Mesendoderm (in vitro differentiated cells): ENCODE measurements around the gene ASTN2.
"Not testable (repeated sequence)": the region's sequence is repeated elsewhere in the genome, so short reads cannot be mapped to it uniquely, and the experiment has no call there.

Experiments used
- DNase-seq: peaks from one replicate; pipeline ENCODE4 v3.0.0; 2013
- H2AK5ac ChIP-seq: 2 replicates; pipeline ENCODE4 v1.6.1; 2013; ENCODE audit warnings: low read length, inconsistent platforms
- H2BK120ac ChIP-seq: 2 replicates; pipeline ENCODE4 v1.6.1; 2013; ENCODE audit warnings: low read depth, mild to moderate bottlenecking, low read length, moderate library complexity, mixed read lengths
- H2BK15ac ChIP-seq: replicated peaks from 2 replicates; pipeline ENCODE4 v1.6.1; 2013; ENCODE audit warnings: low read depth, mild to moderate bottlenecking, moderate library complexity
- H2BK5ac ChIP-seq: 2 replicates; pipeline ENCODE4 v1.6.1; 2013; ENCODE audit warnings: low read length, inconsistent platforms
- H3K18ac ChIP-seq: 2 replicates; pipeline ENCODE4 v1.6.1; 2013; ENCODE audit warnings: mild to moderate bottlenecking, low read length, mixed read lengths
- H3K23ac ChIP-seq: one replicate; pipeline ENCODE4 v1.6.1; 2013; ENCODE audit warnings: low read length
- H3K27ac ChIP-seq: 2 replicates; pipeline ENCODE4 v1.5.1; 2013; ENCODE audit warnings: low read depth, mild to moderate bottlenecking, inconsistent platforms, low read length, moderate library complexity
- H3K27me3 ChIP-seq: 2 replicates; pipeline ENCODE4 v1.6.1; 2013; ENCODE audit warnings: low read length, control low read depth, mild to moderate bottlenecking, inconsistent platforms; ENCODE audit not compliant: insufficient read depth, poor library complexity
- H3K36me3 ChIP-seq: 2 replicates; pipeline ENCODE4 v1.6.1; 2013; ENCODE audit warnings: low read length, inconsistent platforms; ENCODE audit not compliant: control insufficient read depth, insufficient read depth
- H3K4ac ChIP-seq: one replicate; pipeline ENCODE4 v1.6.1; 2013; ENCODE audit warnings: low read depth, mild to moderate bottlenecking, low read length, moderate library complexity
- H3K4me1 ChIP-seq: 2 replicates; pipeline ENCODE4 v1.6.1; 2013; ENCODE audit warnings: low read depth, low read length, inconsistent platforms; ENCODE audit not compliant: control insufficient read depth
- H3K4me2 ChIP-seq: 2 replicates; pipeline ENCODE4 v1.6.1; 2013; ENCODE audit warnings: low read length
- H3K4me3 ChIP-seq: 2 replicates; pipeline ENCODE4 v1.5.1; 2013; ENCODE audit warnings: mild to moderate bottlenecking, low read length
- H3K56ac ChIP-seq: one replicate; pipeline ENCODE4 v1.6.1; 2013; ENCODE audit warnings: low read length
- H3K79me1 ChIP-seq: 2 replicates; pipeline ENCODE4 v1.6.1; 2013; ENCODE audit warnings: low read length, inconsistent platforms
- H3K79me2 ChIP-seq: 2 replicates; pipeline ENCODE4 v1.6.1; 2013; ENCODE audit warnings: mild to moderate bottlenecking, low read length; ENCODE audit not compliant: control insufficient read depth, insufficient read depth
- H3K9ac ChIP-seq: 2 replicates; pipeline ENCODE4 v1.6.1; 2013; ENCODE audit warnings: low read length, inconsistent platforms
- H4K5ac ChIP-seq: one replicate; pipeline ENCODE4 v1.6.1; 2013; ENCODE audit warnings: low read length
- H4K8ac ChIP-seq: one replicate; pipeline ENCODE4 v1.6.1; 2013; ENCODE audit warnings: low read depth, mild to moderate bottlenecking, control low read depth, low read length, moderate library complexity
- WGBS: extraction: QIAGEN DNeasy Blood & Tissue Kit; methylation state at CpG from one replicate; pipeline ENCODE4 v1.1.7; 2013; ENCODE audit warnings: low lambda C conversion rate, missing lambda C conversion rate; ENCODE audit not compliant: insufficient coverage; ENCODE audit errors: extremely low coverage; 5-methylcytosine and 5-hydroxymethylcytosine counted together

ASTN2 gene

GRCh38 chr9:116695438-116695837, 719.4 kb downstream of the ASTN2 start:
- no peak for DNase-seq
- H4K8ac ChIP-seq = no peak overlapping the region
- H3K56ac ChIP-seq = no peak overlapping the region
- no peak overlapping the region for H2BK5ac ChIP-seq
- no peaks in the 10 kb centered on the region for H3K79me2 ChIP-seq
- H3K4ac ChIP-seq = no peak overlapping the region
- no peak overlapping the region for H2BK120ac ChIP-seq
- no peaks in the 10 kb centered on the region for H3K36me3 ChIP-seq
- H3K18ac ChIP-seq = no peak overlapping the region
- peaks cover 5% of the 10 kb centered on the region for H3K79me1 ChIP-seq
- H3K23ac ChIP-seq = no peak overlapping the region
- H4K5ac ChIP-seq = no peak overlapping the region
- H3K27me3 ChIP-seq = no peaks in the 10 kb centered on the region
- WGBS = no CpG with 5 or more reads among the region's 3 CpGs
- H3K4me2 ChIP-seq = no peak overlapping the region
- no peaks in the 10 kb centered on the region for H3K4me1 ChIP-seq
- H3K27ac ChIP-seq = no peak overlapping the region
- H2BK15ac ChIP-seq = no peak overlapping the region
- no peak overlapping the region for H3K9ac ChIP-seq
- no peak overlapping the region for H2AK5ac ChIP-seq
- no peak overlapping the region for H3K4me3 ChIP-seq

- no peaks in the 10 kb centered on the region for H3K36me3 ChIP-seq
- H2BK15ac ChIP-seq = no peak overlapping the region
- H3K4me1 ChIP-seq = no peaks in the 10 kb centered on the region
- peaks cover 5% of the 10 kb centered on the region for H3K79me1 ChIP-seq
- no peak overlapping the region for H4K8ac ChIP-seq
- H2AK5ac ChIP-seq = no peak overlapping the region
- no peaks in the 10 kb centered on the region for H3K27me3 ChIP-seq
- H2BK5ac ChIP-seq = no peak overlapping the region
- no peak for DNase-seq
- H3K27ac ChIP-seq = no peak overlapping the region
- no peaks in the 10 kb centered on the region for H3K79me2 ChIP-seq
- H3K23ac ChIP-seq = no peak overlapping the region
- no CpG with 5 or more reads among the region's 4 CpGs for WGBS
- no peak overlapping the region for H4K5ac ChIP-seq
- no peak overlapping the region for H3K4me2 ChIP-seq
- no peak overlapping the region for H3K4ac ChIP-seq
- no peak overlapping the region for H3K9ac ChIP-seq
- H3K18ac ChIP-seq = no peak overlapping the region
- H3K56ac ChIP-seq = no peak overlapping the region
- H3K4me3 ChIP-seq = no peak overlapping the region
- H2BK120ac ChIP-seq = no peak overlapping the region
Measured at GRCh38 chr9:116694785-116695291, 720.0 kb downstream of the ASTN2 start.

- no peak overlapping the region for H3K9ac ChIP-seq
- WGBS = no CpG with 5 or more reads among the region's 2 CpGs
- H4K5ac ChIP-seq = no peak overlapping the region
- no peak overlapping the region for H3K23ac ChIP-seq
- H3K56ac ChIP-seq = no peak overlapping the region
- H3K79me2 ChIP-seq = peaks cover 2% of the 10 kb centered on the region
- DNase-seq = no peak
- no peak overlapping the region for H2BK15ac ChIP-seq
- no peak overlapping the region for H3K27ac ChIP-seq
- H3K36me3 ChIP-seq = no peaks in the 10 kb centered on the region
- H2AK5ac ChIP-seq = no peak overlapping the region
- no peak overlapping the region for H3K4me2 ChIP-seq
- H3K27me3 ChIP-seq = no peaks in the 10 kb centered on the region
- no peak overlapping the region for H2BK5ac ChIP-seq
- H3K4me1 ChIP-seq = no peaks in the 10 kb centered on the region
- H4K8ac ChIP-seq = no peak overlapping the region
- H2BK120ac ChIP-seq = no peak overlapping the region
- H3K18ac ChIP-seq = no peak overlapping the region
- peaks cover 7% of the 10 kb centered on the region for H3K79me1 ChIP-seq
- no peak overlapping the region for H3K4ac ChIP-seq
- H3K4me3 ChIP-seq = no peak overlapping the region
Measured at GRCh38 chr9:116693233-116693731, 721.6 kb downstream of the ASTN2 start.

GRCh38 chr9:116692616-116693015, 722.2 kb downstream of the ASTN2 start:
- H3K56ac ChIP-seq = no peak overlapping the region
- no peak for DNase-seq
- H2BK15ac ChIP-seq = no peak overlapping the region
- H3K27me3 ChIP-seq = no peaks in the 10 kb centered on the region
- no peak overlapping the region for H2BK120ac ChIP-seq
- no CpG with 5 or more reads among the region's 2 CpGs for WGBS
- no peak overlapping the region for H3K23ac ChIP-seq
- no peak overlapping the region for H3K4ac ChIP-seq
- peaks cover 12% of the 10 kb centered on the region for H3K79me1 ChIP-seq
- H3K4me1 ChIP-seq = peaks cover 6% of the 10 kb centered on the region
- H3K9ac ChIP-seq = no peak overlapping the region
- peaks cover 6% of the 10 kb centered on the region for H3K79me2 ChIP-seq
- no peak overlapping the region for H4K8ac ChIP-seq
- H3K27ac ChIP-seq = no peak overlapping the region
- H3K4me3 ChIP-seq = no peak overlapping the region
- no peak overlapping the region for H4K5ac ChIP-seq
- no peak overlapping the region for H3K4me2 ChIP-seq
- H3K18ac ChIP-seq = no peak overlapping the region
- H3K36me3 ChIP-seq = no peaks in the 10 kb centered on the region
- H2AK5ac ChIP-seq = no peak overlapping the region
- no peak overlapping the region for H2BK5ac ChIP-seq

GRCh38 chr9:116691607-116692006, 723.2 kb downstream of the ASTN2 start:
- H3K4ac ChIP-seq = no peak overlapping the region
- no peak overlapping the region for H3K56ac ChIP-seq
- no peak overlapping the region for H3K23ac ChIP-seq
- H3K27ac ChIP-seq = no peak overlapping the region
- DNase-seq = no peak
- peaks cover 6% of the 10 kb centered on the region for H3K79me2 ChIP-seq
- no peaks in the 10 kb centered on the region for H3K36me3 ChIP-seq
- H2BK5ac ChIP-seq = no peak overlapping the region
- no peak overlapping the region for H2AK5ac ChIP-seq
- H3K4me3 ChIP-seq = no peak overlapping the region
- peaks cover 6% of the 10 kb centered on the region for H3K4me1 ChIP-seq
- no peaks in the 10 kb centered on the region for H3K27me3 ChIP-seq
- no CpG with 5 or more reads among the region's 3 CpGs for WGBS
- H3K9ac ChIP-seq = no peak overlapping the region
- no peak overlapping the region for H3K4me2 ChIP-seq
- peaks cover 13% of the 10 kb centered on the region for H3K79me1 ChIP-seq
- H2BK15ac ChIP-seq = no peak overlapping the region
- no peak overlapping the region for H3K18ac ChIP-seq
- no peak overlapping the region for H2BK120ac ChIP-seq
- H4K8ac ChIP-seq = no peak overlapping the region
- H4K5ac ChIP-seq = no peak overlapping the region

GRCh38 chr9:116690805-116691204, 724.1 kb downstream of the ASTN2 start:
- H3K27ac ChIP-seq, H2AK5ac ChIP-seq, H3K4me3 ChIP-seq, DNase-seq, H4K5ac ChIP-seq, H2BK120ac ChIP-seq, H4K8ac ChIP-seq, H3K56ac ChIP-seq, H3K9ac ChIP-seq, H3K18ac ChIP-seq, H3K79me2 ChIP-seq, H3K4me2 ChIP-seq, H3K4me1 ChIP-seq, H3K23ac ChIP-seq, H3K36me3 ChIP-seq, H3K4ac ChIP-seq, H2BK5ac ChIP-seq, H2BK15ac ChIP-seq, H3K27me3 ChIP-seq: not testable (repeated sequence)
- peaks cover 13% of the 10 kb centered on the region for H3K79me1 ChIP-seq
